Mesothelial cell of epicardium (in vitro differentiated cells): ENCODE measurements around the gene NCKAP1. TPM values are rescaled to one million over a fixed set of nuclear protein-coding genes. Genes with fewer than 3 reads are reported as not detected.
"Not testable (repeated sequence)": the region's sequence is repeated elsewhere in the genome, so short reads cannot be mapped to it uniquely, and the experiment has no call there.

Experiments used
- DNase-seq, 2 experiments: peaks; one replicate each; pipeline ENCODE4 v3.0.0; 2021; ENCODE audit warnings: low spot score in 2 of 2; ENCODE audit not compliant: unreplicated experiment in 2 of 2
- H3K27ac Mint-ChIP-seq: 2 replicates; pipeline ENCODE4 v1.8.0; 2021; ENCODE audit warnings: mixed read lengths
- H3K27me3 Mint-ChIP-seq: 2 replicates; pipeline ENCODE4 v1.8.0; 2021; ENCODE audit warnings: low read depth, mixed read lengths
- H3K36me3 Mint-ChIP-seq: 2 replicates; pipeline ENCODE4 v1.8.0; 2021; ENCODE audit warnings: mixed read lengths
- H3K4me1 Mint-ChIP-seq: 2 replicates; pipeline ENCODE4 v1.8.0; 2021; ENCODE audit warnings: mixed read lengths
- H3K4me3 Mint-ChIP-seq: 2 replicates; pipeline ENCODE4 v1.8.0; 2021; ENCODE audit warnings: mild to moderate bottlenecking, moderate library complexity, mixed read lengths
- H3K9me3 Mint-ChIP-seq: 2 replicates; pipeline ENCODE4 v1.8.0; 2021; ENCODE audit warnings: mixed read lengths
- total RNA-seq: library from RNA; stranded (reverse); gene quantifications from 3 replicates; pipeline ENCODE4 v1.2.1, GENCODE V29; 2021
- TF ChIP-seq, protein P1 (sequence below): fragments of 200-600 bp; sonication (generic); IDR thresholded peaks from one replicate; pipeline ENCODE4 v1.5.0; 2021; ENCODE audit warnings: antibody characterized with exemption; ENCODE audit not compliant: unreplicated experiment

The NCKAP1 gene
- total RNA-seq, 1 donor from 2014 or later: 104 TPM

DNA sequence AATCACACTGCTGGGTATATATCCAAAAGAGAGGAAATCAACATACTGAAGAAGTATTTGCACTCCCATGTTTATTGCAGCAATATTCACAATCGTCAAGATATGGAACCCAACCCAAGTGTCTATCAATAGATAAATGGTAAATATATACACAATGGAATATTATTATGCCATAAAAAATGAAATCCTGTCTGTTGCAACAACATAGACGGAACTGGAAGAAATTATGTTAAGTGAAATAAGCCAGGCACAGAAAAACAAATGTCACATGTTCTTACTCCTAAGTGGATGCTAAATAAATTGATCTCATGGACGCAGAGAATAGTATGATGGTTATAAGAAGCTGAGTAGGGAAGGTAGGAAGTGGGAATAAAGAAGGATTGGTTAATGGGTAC lies 65.7 kb downstream of the NCKAP1 start:
- DNase-seq: no peak
- H3K4me1 Mint-ChIP-seq: no peaks in the 10 kb centered on the region
- no peak overlapping the region for H3K4me3 Mint-ChIP-seq
- H3K27ac Mint-ChIP-seq: no peak overlapping the region
- TF ChIP-seq, protein P1, sequence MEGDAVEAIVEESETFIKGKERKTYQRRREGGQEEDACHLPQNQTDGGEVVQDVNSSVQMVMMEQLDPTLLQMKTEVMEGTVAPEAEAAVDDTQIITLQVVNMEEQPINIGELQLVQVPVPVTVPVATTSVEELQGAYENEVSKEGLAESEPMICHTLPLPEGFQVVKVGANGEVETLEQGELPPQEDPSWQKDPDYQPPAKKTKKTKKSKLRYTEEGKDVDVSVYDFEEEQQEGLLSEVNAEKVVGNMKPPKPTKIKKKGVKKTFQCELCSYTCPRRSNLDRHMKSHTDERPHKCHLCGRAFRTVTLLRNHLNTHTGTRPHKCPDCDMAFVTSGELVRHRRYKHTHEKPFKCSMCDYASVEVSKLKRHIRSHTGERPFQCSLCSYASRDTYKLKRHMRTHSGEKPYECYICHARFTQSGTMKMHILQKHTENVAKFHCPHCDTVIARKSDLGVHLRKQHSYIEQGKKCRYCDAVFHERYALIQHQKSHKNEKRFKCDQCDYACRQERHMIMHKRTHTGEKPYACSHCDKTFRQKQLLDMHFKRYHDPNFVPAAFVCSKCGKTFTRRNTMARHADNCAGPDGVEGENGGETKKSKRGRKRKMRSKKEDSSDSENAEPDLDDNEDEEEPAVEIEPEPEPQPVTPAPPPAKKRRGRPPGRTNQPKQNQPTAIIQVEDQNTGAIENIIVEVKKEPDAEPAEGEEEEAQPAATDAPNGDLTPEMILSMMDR: no peak
- H3K9me3 Mint-ChIP-seq: peaks cover 27% of the 10 kb centered on the region
- H3K27me3 Mint-ChIP-seq: no peaks in the 10 kb centered on the region
- peaks cover 64% of the 10 kb centered on the region for H3K36me3 Mint-ChIP-seq

DNA sequence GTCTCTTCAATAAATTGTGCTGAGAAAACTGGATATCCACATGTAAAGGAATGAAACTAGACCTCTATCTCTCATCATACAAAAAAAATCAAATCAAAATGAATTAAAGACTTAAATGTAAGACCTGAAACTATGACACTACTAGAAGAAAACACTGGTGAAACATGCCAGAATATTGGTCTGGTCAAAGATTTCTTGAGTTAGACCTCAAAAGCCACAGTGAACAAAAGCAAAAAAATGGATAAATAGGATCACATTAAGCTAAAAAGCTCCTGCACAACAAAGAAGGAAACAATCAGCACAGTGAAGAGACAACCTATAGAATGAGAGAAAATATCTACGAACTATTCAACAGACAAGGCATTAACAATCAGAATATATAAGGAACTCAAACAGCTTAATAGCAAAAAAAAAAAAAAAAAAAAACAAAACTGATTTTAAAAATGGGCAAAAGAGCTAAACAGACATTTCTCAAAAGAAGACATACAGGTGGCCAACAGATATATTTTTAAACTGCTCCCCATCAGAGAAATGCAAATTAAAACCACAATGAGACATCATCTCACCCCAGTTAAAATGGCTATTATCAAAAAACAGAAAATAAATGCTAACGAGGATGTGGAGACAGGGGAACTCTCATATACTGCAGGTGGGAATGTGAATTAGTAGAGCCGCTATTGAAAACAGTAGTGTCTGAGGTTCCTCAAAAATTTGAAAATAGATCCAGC lies 66.3 kb downstream of the NCKAP1 start:
- TF ChIP-seq, protein P1: no peak
- no peak overlapping the region for H3K27ac Mint-ChIP-seq
- DNase-seq: no peak
- H3K36me3 Mint-ChIP-seq: peaks cover 65% of the 10 kb centered on the region
- H3K27me3 Mint-ChIP-seq: no peaks in the 10 kb centered on the region
- H3K4me1 Mint-ChIP-seq: no peaks in the 10 kb centered on the region
- peaks cover 27% of the 10 kb centered on the region for H3K9me3 Mint-ChIP-seq
- no peak overlapping the region for H3K4me3 Mint-ChIP-seq

DNA sequence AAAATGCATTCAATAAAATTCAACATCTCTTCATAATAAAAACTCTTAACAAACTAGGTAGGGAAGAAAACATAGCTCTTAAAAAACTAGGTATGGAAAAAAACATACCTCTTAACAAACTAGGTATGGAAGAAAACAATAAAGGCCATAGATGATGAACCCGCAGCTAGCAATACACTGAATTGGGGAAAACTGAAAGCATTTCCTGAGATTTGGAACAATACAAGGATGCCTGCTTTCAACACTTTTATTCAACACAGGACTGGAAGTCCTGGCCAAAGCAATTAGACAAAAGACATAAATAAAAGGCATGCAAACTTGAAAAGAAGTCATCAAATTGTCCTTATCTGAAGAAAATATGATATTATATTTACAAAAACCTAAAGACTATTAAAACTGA lies 67.8 kb downstream of the NCKAP1 start:
- no peaks in the 10 kb centered on the region for H3K27me3 Mint-ChIP-seq
- peaks cover 27% of the 10 kb centered on the region for H3K9me3 Mint-ChIP-seq
- no peaks in the 10 kb centered on the region for H3K4me1 Mint-ChIP-seq
- TF ChIP-seq, protein P1: no peak
- peaks cover 72% of the 10 kb centered on the region for H3K36me3 Mint-ChIP-seq
- no peak overlapping the region for H3K4me3 Mint-ChIP-seq
- DNase-seq: no peak
- H3K27ac Mint-ChIP-seq: no peak overlapping the region

DNA sequence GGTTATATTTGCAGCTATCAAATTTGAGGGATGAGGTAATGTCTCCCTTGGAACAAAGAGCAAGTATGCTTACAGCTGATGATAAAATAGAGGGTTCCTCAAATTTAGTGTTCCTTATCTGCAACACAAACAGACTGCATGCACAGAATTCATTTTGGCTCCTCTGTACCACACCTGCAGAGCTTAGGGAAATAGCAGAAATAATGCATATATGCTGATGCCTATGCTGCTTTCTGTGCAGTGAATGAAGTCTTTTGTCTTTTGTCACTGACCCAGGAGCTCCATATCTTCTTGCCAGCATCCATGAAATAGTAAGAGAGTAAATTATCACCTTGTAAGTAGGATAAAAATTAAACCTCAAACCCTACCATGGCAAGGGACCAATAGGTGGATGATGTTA lies 69.8 kb downstream of the NCKAP1 start:
- peaks cover 27% of the 10 kb centered on the region for H3K9me3 Mint-ChIP-seq
- no peak overlapping the region for H3K27ac Mint-ChIP-seq
- no peak for DNase-seq
- TF ChIP-seq, protein P1: no peak
- H3K4me1 Mint-ChIP-seq: no peaks in the 10 kb centered on the region
- H3K27me3 Mint-ChIP-seq: no peaks in the 10 kb centered on the region
- peaks cover 67% of the 10 kb centered on the region for H3K36me3 Mint-ChIP-seq
- H3K4me3 Mint-ChIP-seq: no peak overlapping the region

DNA sequence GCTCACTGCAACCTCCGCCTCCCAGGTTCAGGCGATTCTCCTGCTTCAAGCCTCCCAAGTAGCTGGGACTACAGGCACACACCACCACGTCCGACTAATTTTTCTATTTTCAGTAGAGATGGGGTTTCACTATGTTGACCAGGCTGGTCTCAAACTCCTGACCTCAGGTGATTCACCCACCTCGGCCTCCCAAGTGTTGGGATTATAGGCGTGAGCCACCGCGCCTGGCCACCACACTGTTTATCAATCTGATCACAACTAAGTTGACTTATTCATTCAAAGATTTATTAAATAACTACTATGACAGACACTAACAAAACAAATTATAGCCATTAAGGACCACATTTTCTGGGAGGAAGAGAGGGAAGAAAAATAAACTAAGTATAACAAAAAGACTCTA lies 71.9 kb downstream of the NCKAP1 start:
- not testable (repeated sequence) for DNase-seq, H3K4me1 Mint-ChIP-seq, H3K27ac Mint-ChIP-seq, H3K4me3 Mint-ChIP-seq, H3K27me3 Mint-ChIP-seq
- H3K36me3 Mint-ChIP-seq: peaks cover 60% of the 10 kb centered on the region
- H3K9me3 Mint-ChIP-seq: peaks cover 12% of the 10 kb centered on the region

DNA sequence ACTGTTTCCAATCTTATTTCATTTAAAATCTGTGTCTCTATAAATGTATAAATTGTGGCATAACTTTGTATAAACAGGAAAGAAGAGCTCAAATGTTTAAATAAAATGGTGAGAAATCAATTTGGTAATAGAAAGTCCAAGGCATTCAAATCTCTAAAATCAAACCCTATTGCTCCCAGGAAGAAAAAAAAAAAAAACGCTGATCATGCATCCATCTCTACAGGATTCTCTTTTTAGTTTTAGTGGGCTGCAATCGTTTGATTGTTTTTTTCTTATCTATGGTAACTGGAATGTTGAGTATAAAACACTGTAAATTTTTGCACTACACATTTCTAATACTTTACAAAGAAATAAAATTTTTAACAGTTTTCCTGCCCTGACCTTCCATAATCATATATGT lies 75.6 kb downstream of the NCKAP1 start:
- Mint-ChIP-seq H3K27ac (no peak overlapping the region), H3K36me3 (peaks cover 48% of the 10 kb centered on the region), H3K4me3 (no peak overlapping the region), H3K4me1 (no peaks in the 10 kb centered on the region), H3K9me3 (peaks cover 4% of the 10 kb centered on the region), H3K27me3 (no peaks in the 10 kb centered on the region)
- DNase-seq: no peak
- TF ChIP-seq, protein P1: no peak

DNA sequence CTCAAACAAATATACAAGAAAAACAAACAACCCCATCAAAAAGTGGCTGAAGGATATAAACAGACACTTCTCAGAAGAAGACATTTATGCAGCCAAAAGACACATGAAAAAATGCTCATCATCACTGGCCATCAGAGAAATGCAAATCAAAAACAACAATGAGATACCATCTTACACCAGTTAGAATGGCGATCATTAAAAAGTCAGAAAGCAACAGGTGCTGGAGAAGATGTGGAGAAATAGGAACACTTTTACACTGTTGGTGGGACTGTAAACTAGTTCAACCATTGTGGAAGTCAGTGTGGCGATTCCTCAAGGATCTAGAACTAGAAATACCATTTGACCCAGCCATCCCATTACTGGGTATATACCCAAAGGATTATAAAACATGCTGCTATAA lies 77.4 kb downstream of the NCKAP1 start:
- H3K4me3 Mint-ChIP-seq, H3K9me3 Mint-ChIP-seq, H3K4me1 Mint-ChIP-seq, H3K27me3 Mint-ChIP-seq, DNase-seq, H3K27ac Mint-ChIP-seq: not testable (repeated sequence)
- peaks cover 40% of the 10 kb centered on the region for H3K36me3 Mint-ChIP-seq
